ENCODE data around the gene NCSTN. TPM values are rescaled to one million over a fixed set of nuclear protein-coding genes. Genes with fewer than 3 reads are reported as not detected.

NCSTN gene
- total RNA-seq, 4 donors from 2014 or later: 45.6 to 59.7 (median 52.1) TPM

- Histone ChIP-seq H3K9me3 (no peaks in the 10 kb centered on the region), H3K36me3 (no peaks in the 10 kb centered on the region), H3K27ac (replicated peaks in 1 of 4) (no peak overlapping the region), H3K27me3 (peaks cover 0 to 46% (median 10%) of the 10 kb centered on the region in 4 donors), H3K4me3 (no peak overlapping the region), H3K4me1 (peaks cover 0 to 14% (median 11%) of the 10 kb centered on the region in 4 donors)
- TF ChIP-seq EP300 (IDR thresholded peaks at IDR 0.05) (no peak), POLR2A (IDR thresholded peaks at IDR 0.05; ENCODE audit: low read depth) (no peak), POLR2AphosphoS5 (IDR thresholded peaks at IDR 0.05) (no peak)
- TF ChIP-seq, protein P1, sequence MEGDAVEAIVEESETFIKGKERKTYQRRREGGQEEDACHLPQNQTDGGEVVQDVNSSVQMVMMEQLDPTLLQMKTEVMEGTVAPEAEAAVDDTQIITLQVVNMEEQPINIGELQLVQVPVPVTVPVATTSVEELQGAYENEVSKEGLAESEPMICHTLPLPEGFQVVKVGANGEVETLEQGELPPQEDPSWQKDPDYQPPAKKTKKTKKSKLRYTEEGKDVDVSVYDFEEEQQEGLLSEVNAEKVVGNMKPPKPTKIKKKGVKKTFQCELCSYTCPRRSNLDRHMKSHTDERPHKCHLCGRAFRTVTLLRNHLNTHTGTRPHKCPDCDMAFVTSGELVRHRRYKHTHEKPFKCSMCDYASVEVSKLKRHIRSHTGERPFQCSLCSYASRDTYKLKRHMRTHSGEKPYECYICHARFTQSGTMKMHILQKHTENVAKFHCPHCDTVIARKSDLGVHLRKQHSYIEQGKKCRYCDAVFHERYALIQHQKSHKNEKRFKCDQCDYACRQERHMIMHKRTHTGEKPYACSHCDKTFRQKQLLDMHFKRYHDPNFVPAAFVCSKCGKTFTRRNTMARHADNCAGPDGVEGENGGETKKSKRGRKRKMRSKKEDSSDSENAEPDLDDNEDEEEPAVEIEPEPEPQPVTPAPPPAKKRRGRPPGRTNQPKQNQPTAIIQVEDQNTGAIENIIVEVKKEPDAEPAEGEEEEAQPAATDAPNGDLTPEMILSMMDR (IDR thresholded peaks at IDR 0.05): no peak
- intact Hi-C loops (cut with DNase I): loop anchor here (10.0 kb wide), 1 partner anchor 286 kb away; the partner anchor contains the start of gene KCNJ9
- no peak for DNase-seq (ENCODE audit: extremely low spot score)
- WGBS: 52% methylated on average over 7 of the region's 42 CpGs
Measured at GRCh38 chr1:160370561-160371345, 27.6 kb downstream of the NCSTN start.

DNA sequence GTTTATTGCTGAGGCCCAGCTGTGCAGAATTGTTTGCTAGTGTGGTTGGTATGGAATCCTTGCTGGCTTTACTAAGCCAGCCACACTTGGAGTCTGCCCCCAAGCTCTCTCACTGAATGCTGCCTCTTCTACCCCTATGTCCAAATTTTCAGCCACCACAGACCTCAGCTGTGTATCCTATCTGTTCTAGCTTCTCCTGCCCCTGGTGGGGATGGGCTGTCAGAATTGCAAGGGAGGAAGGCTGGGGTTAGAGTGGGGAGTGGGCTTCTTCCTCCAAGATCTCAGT is 28.1 kb downstream of the NCSTN start:
- Histone ChIP-seq H3K4me3 (no peak overlapping the region), H3K27ac (replicated peaks in 1 of 4) (no peak overlapping the region), H3K27me3 (peaks cover 0 to 50% (median 10%) of the 10 kb centered on the region in 4 donors), H3K36me3 (no peaks in the 10 kb centered on the region), H3K9me3 (no peaks in the 10 kb centered on the region), H3K4me1 (peaks cover 5 to 19% (median 17%) of the 10 kb centered on the region in 4 donors)
- DNase-seq (ENCODE audit: extremely low spot score): no peak
- TF ChIP-seq POLR2AphosphoS5 (IDR thresholded peaks at IDR 0.05) (no peak), POLR2A (IDR thresholded peaks at IDR 0.05; ENCODE audit: low read depth) (no peak), EP300 (IDR thresholded peaks at IDR 0.05) (no peak)
- TF ChIP-seq, protein P1 (IDR thresholded peaks at IDR 0.05): no peak
- intact Hi-C loops (cut with DNase I): loop anchor here (10.0 kb wide), 1 partner anchor 286 kb away; the partner anchor contains the start of gene KCNJ9

GRCh38 chr1:160371756-160372155 is 28.6 kb downstream of the NCSTN start:
- WGBS: 72% methylated on average over 4 of the region's 4 CpGs
- DNase-seq (ENCODE audit: extremely low spot score): no peak
- Histone ChIP-seq H3K27me3 (peaks cover 0 to 50% (median 10%) of the 10 kb centered on the region in 4 donors), H3K27ac (replicated peaks in 1 of 4) (no peak overlapping the region), H3K4me3 (no peak overlapping the region), H3K36me3 (no peaks in the 10 kb centered on the region), H3K4me1 (peaks cover 6 to 22% (median 20%) of the 10 kb centered on the region in 4 donors), H3K9me3 (no peaks in the 10 kb centered on the region)
- TF ChIP-seq, protein P1 (IDR thresholded peaks at IDR 0.05): no peak
- TF ChIP-seq EP300 (IDR thresholded peaks at IDR 0.05): no peak
- no peak for TF ChIP-seq POLR2AphosphoS5 (IDR thresholded peaks at IDR 0.05)
- no peak for TF ChIP-seq POLR2A (IDR thresholded peaks at IDR 0.05; ENCODE audit: low read depth)
- intact Hi-C loops (cut with DNase I): loop anchor here (10.0 kb wide), 1 partner anchor 287 kb away; the partner anchor contains the start of gene KCNJ9

DNA sequence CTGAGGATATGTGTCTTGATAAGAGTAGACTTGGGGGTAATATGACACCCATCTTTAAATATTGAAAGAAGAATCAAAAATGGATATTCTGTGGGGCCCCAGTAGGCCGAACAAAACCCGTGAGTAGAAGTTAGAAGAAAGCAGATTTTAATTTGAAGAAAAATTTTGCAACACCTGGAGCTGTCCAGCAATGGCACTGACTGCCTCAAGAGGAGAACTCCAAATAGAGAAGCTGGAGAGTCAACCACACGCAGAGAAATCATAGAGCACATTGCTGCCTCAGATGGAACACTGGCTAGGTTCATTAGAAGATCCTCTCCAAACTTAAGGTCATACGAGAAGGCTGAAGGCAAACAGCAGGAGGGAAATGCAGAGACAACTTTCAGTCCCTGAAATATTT is 30.5 kb downstream of the NCSTN start:
- Histone ChIP-seq H3K4me3 (no peak overlapping the region), H3K27ac (replicated peaks in 1 of 4) (no peak overlapping the region), H3K9me3 (no peaks in the 10 kb centered on the region), H3K27me3 (peaks cover 0 to 33% (median 10%) of the 10 kb centered on the region in 4 donors), H3K36me3 (no peaks in the 10 kb centered on the region), H3K4me1 (peaks cover 6 to 22% (median 20%) of the 10 kb centered on the region in 4 donors)
- WGBS: 77% methylated on average over 4 of the region's 4 CpGs
- no peak for DNase-seq (ENCODE audit: extremely low spot score)
- no peak for TF ChIP-seq POLR2A (IDR thresholded peaks at IDR 0.05; ENCODE audit: low read depth)
- no peak for TF ChIP-seq POLR2AphosphoS5 (IDR thresholded peaks at IDR 0.05)
- TF ChIP-seq, protein P1 (IDR thresholded peaks at IDR 0.05): no peak
- TF ChIP-seq EP300 (IDR thresholded peaks at IDR 0.05): no peak
- intact Hi-C loops (cut with DNase I): loop anchor here (10.0 kb wide), 1 partner anchor 289 kb away; the partner anchor contains the start of gene KCNJ9

Data from esophagus muscularis mucosa (tissue), 4 donors.